ENCODE results near the gene PPP1R9B. TPM values are rescaled to one million over a fixed set of nuclear protein-coding genes. Genes with fewer than 3 reads are reported as not detected.

Gene PPP1R9B
- total and polyA plus RNA-seq, 2 of the 8 experiments (the other 6 are each of a cell fraction or from before 2014, with no cell fraction given) = 5.2 to 13.1 TPM

- Histone ChIP-seq H2BK20ac (ENCODE audit: low read length) (no peak overlapping the region), H3K36me3 (ENCODE audit: control insufficient read depth in 2 of 4, insufficient read depth in 4 of 4, low read length in 3 of 4) (peaks cover 11 to 49% (median 41%) of the 10 kb centered on the region in 4 experiments), H2BK5ac (ENCODE audit: low read depth, low read length) (no peak overlapping the region), H3K4me3 (ENCODE audit: extremely low read depth in 1 of 4, insufficient read depth in 2 of 4, low read depth in 3 of 4, low read length in 4 of 4) (no peak overlapping the region), H4K91ac (replicated peaks; ENCODE audit: insufficient read length, low read length) (no peak overlapping the region), H4K20me1 (replicated peaks in 1 of 2; ENCODE audit: control insufficient read depth in 1 of 2, insufficient read depth in 2 of 2, low read length in 2 of 2) (peaks cover 0 to 4% of the 10 kb centered on the region in 2 experiments), H3K4ac (replicated peaks; ENCODE audit: insufficient read length, low read depth, low read length) (no peak overlapping the region), H3K18ac (ENCODE audit: extremely low read depth, low read length) (no peak overlapping the region), H3K23ac (ENCODE audit: insufficient read length) (no peak overlapping the region), H3K27ac (ENCODE audit: low read depth, low read length) (no peak overlapping the region), H3K4me2 (ENCODE audit: insufficient read depth in 1 of 2, low read depth in 2 of 2, low read length in 2 of 2) (no peak overlapping the region), H3K9ac (replicated peaks in 1 of 4; ENCODE audit: extremely low read depth in 1 of 4, low read depth in 3 of 4, low read length in 3 of 4) (no peak overlapping the region), H3K27me3 (replicated peaks in 1 of 4; ENCODE audit: control insufficient read depth in 3 of 4, extremely low read depth in 1 of 4, insufficient read depth in 3 of 4, low read length in 3 of 4) (peaks cover 0 to 3% (median 2%) of the 10 kb centered on the region in 4 experiments; a peak in 5 of 7 replicates), H4K8ac (ENCODE audit: extremely low read depth, insufficient read depth, low read length) (no peak overlapping the region), H3K23me2 (ENCODE audit: low read depth, low read length) (peaks cover 8% of the 10 kb centered on the region; the same call in 1 of the 2 replicates), H4K5ac (ENCODE audit: insufficient read length, low read depth, low read length) (no peak overlapping the region), H2BK12ac (ENCODE audit: low read depth, low read length) (no peak overlapping the region), H2AFZ (ENCODE audit: low read length) (no peak overlapping the region), H2AK5ac (ENCODE audit: low read depth, low read length) (no peak overlapping the region), H3K9me3 (ENCODE audit: insufficient read depth in 2 of 2, low read depth in 1 of 2, low read length in 1 of 2) (no peaks in the 10 kb centered on the region), H3K14ac (ENCODE audit: insufficient read length) (no peak overlapping the region), H3K79me1 (ENCODE audit: low read depth, low read length) (no peaks in the 10 kb centered on the region), H3K4me1 (replicated peaks in 1 of 4; ENCODE audit: control insufficient read depth in 3 of 4, insufficient read depth in 4 of 4, low read length in 3 of 4) (peaks cover 0 to 2% (median 0%) of the 10 kb centered on the region in 4 experiments; a peak in 1 of 7 replicates), H3K56ac (replicated peaks; ENCODE audit: insufficient read length, low read depth, low read length) (no peak overlapping the region), H3K79me2 (ENCODE audit: control insufficient read depth in 1 of 2, insufficient read depth in 2 of 2, low read length in 2 of 2) (no peaks in the 10 kb centered on the region), H2BK15ac (ENCODE audit: low read length) (no peak overlapping the region), H2BK120ac (replicated peaks; ENCODE audit: low read depth, low read length) (no peak overlapping the region)
- FAIRE-seq = no peak
- DNase-seq (ENCODE audit: low read depth in 1 of 2, low spot score in 2 of 2) = no peak
- CTCF ChIA-PET (ENCODE audit: partially characterized antibody) = interaction anchor here (1.0 to 5.8 kb wide), 16 partner anchors 9 to 116 kb away, joined by 3 to 103 read pairs (median 10); partner anchors contain the start of gene TMEM92
- no peak for TF ChIP-seq SIN3A (conservative IDR thresholded peaks at IDR 0.05 in 1 of 2, IDR thresholded peaks at IDR 0.05 in 1 of 2; ENCODE audit: low read depth in 1 of 2, low read length in 2 of 2)
- TF ChIP-seq CREB1 (IDR thresholded peaks at IDR 0.05) = no peak
- POLR2A ChIA-PET (ENCODE audit: partially characterized antibody) = no interaction called here
- WGBS, 2 experiments (ENCODE audit: extremely low coverage in 1 of 2, insufficient coverage in 1 of 2, insufficient read length in 1 of 2, insufficient replicate concordance in 2 of 2, low coverage in 1 of 2, low lambda C conversion rate in 2 of 2, missing lambda C conversion rate in 1 of 2) = 78% methylated on average over 4 of the region's 5 CpGs; no CpG with 5 or more reads in 1 of the 2 experiments
Measured at GRCh38 chr17:50196036-50196435, 45.6 kb upstream of the PPP1R9B start.
